AG04450 (cell line): ENCODE measurements around the gene CD300E. TPM values are rescaled to one million over a fixed set of nuclear protein-coding genes. Genes with fewer than 3 reads are reported as not detected.

Experiments used
- CTCF ChIA-PET: fragments of 300-600, 350-600 bp; formaldehyde crosslinking; extraction: SDS; loops from one replicate; lab custom pipeline; 2022; ENCODE audit warnings: antibody characterized with exemption, inconsistent platforms; lab: Charles Lee
- POLR2A ChIA-PET: fragments of 350-600 bp; formaldehyde crosslinking; extraction: SDS; loops from one replicate; lab custom pipeline; 2021; ENCODE audit warnings: antibody characterized with exemption, inconsistent platforms; lab: Yijun Ruan, JAX
- DNase-seq: peaks from one replicate; pipeline ENCODE4 v3.0.0-alpha.2; 2011; ENCODE audit warnings: low read depth, low spot score
- H3K27ac ChIP-seq: one replicate; pipeline ENCODE4 v1.5.1; 2012; ENCODE audit warnings: low read depth, low read length, control low read depth
- H3K27me3 ChIP-seq: one replicate; pipeline ENCODE4 v1.6.0; 2012; ENCODE audit warnings: low read length; ENCODE audit not compliant: control insufficient read depth, insufficient read depth
- H3K4me3 ChIP-seq: 2 replicates; pipeline ENCODE4 v1.5.1; 2011; ENCODE audit warnings: mild to moderate bottlenecking, low read depth, low read length, control low read depth
- H3K9me3 ChIP-seq: 2 replicates; pipeline ENCODE4 v1.5.1; 2012; ENCODE audit warnings: low read length; ENCODE audit not compliant: control insufficient read depth, insufficient read depth
- CTCF ChIP-seq: IDR thresholded peaks from 2 replicates; pipeline ENCODE4 v1.5.1; 2011; ENCODE audit warnings: low read depth, low read length, control low read depth, inconsistent platforms
- polyA minus RNA-seq: library from RNA; depleted of rRNA, polyadenylated mRNA; stranded (reverse); fragments of >200 nt; gene quantifications from 2 replicates; pipeline ENCODE4 v1.2.3, GENCODE V29; 2011; rRNA and poly(A)+ RNA removed
- polyA plus RNA-seq: library from polyadenylated mRNA; depleted of rRNA; stranded (reverse); fragments of >200 nt; gene quantifications from 2 replicates; pipeline ENCODE4 v1.2.3, GENCODE V29; 2011; rRNA removed

The CD300E gene
- polyA plus RNA-seq (not detected in 2 replicates), polyA minus RNA-seq (not detected in 2 replicates)

GRCh38 chr17:74623693-74624093 lies at the start of gene CD300E:
Gene CD300E (minus strand): TSS chr17:74623738. CDS start chr17:74623621, 117 bp downstream.
- POLR2A ChIA-PET, result no interaction called here
- Histone ChIP-seq H3K9me3 (no peaks in the 10 kb centered on the region), H3K27me3 (no peaks in the 10 kb centered on the region), H3K27ac (no peak within 1 kb of the TSS), H3K4me3 (no peak within 1 kb of the TSS)
- DNase-seq, result no peak
- TF ChIP-seq CTCF, result no peak
- CTCF ChIA-PET, result no interaction called here

- TF ChIP-seq CTCF, result no peak
- DNase-seq, result no peak
- Histone ChIP-seq H3K4me3 (no peak overlapping the region), H3K27me3 (no peaks in the 10 kb centered on the region), H3K27ac (no peak overlapping the region), H3K9me3 (peaks cover 9% of the 10 kb centered on the region; the same call in 1 of the 2 replicates)
- ChIA-PET CTCF (no interaction called here), POLR2A (no interaction called here)
Measured at GRCh38 chr17:74671031-74671771, 47.7 kb upstream of the CD300E start.

DNA sequence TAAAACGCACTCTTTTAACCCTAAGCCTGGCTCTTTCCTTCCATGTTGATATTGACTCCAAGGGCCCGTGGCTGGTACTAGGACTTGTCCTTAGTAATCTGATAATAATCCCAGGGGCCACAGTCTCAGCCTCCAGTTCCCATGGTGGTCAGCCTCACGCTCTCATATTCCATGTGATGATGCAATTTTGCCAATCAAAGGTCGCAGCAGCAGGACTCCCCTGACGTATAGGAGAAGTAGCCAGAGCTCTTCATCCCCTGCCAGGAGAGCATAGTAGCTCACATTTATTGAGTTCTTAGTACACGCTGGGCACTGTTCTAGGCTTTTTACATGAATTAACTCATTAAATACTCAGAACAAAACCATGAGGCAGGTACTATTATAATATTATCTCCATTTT lies 46.8 kb upstream of the CD300E start:
- TF ChIP-seq CTCF, result no peak
- ChIA-PET CTCF (no interaction called here), POLR2A (no interaction called here)
- Histone ChIP-seq H3K27me3 (no peaks in the 10 kb centered on the region), H3K27ac (no peak overlapping the region), H3K4me3 (no peak overlapping the region), H3K9me3 (peaks cover 9% of the 10 kb centered on the region; the same call in 1 of the 2 replicates)
- DNase-seq, result no peak

DNA sequence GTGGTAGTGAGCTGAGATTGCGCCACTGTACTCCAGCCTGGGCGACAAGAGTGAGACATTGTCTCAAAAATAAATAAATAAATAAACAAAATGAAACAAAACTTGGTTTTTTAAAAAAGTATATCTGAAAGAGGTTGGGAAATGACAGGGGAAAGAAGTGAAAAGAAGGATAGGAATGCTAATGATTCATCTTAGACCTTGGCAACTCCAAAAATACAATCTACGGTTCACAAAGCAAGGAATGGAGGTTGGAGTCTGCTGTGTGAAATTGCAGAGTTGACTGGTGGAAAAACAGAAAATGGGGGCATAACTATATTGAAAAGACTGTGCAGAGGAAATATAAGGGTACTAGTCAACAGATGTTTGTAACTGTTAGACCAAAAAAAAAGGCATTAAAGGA lies 40.0 kb upstream of the CD300E start:
- DNase-seq, result no peak
- Histone ChIP-seq H3K4me3 (no peak overlapping the region), H3K27ac (no peak overlapping the region), H3K9me3 (no peaks in the 10 kb centered on the region), H3K27me3 (no peaks in the 10 kb centered on the region)
- no peak for TF ChIP-seq CTCF
- POLR2A ChIA-PET, result no interaction called here
- CTCF ChIA-PET, result no interaction called here

- CTCF ChIA-PET, result no interaction called here
- Histone ChIP-seq H3K27ac (no peak overlapping the region), H3K4me3 (no peak overlapping the region), H3K27me3 (no peaks in the 10 kb centered on the region), H3K9me3 (no peaks in the 10 kb centered on the region)
- DNase-seq, result no peak
- no peak for TF ChIP-seq CTCF
- POLR2A ChIA-PET, result no interaction called here
Measured at GRCh38 chr17:74659889-74660288, 36.4 kb upstream of the CD300E start.
